Stimulated activated CD8-positive, alpha-beta memory T cell treated with anti-CD3 and anti-CD28 coated beads, Interleukin-12 subunit alpha, Interleukin-12 subunit beta, amount 100 ng/mL, for 24 hours (primary cell): Measurements from ENCODE around the gene AMFR.

Source experiments
- DNase-seq: peaks from one replicate; pipeline ENCODE4 v3.0.0-alpha.2; 2020; ENCODE audit errors: extremely low read depth

Gene AMFR

GRCh38 chr16:56330476-56330875, 94.9 kb downstream of the AMFR start:
- DNase-seq, result no peak

DNA sequence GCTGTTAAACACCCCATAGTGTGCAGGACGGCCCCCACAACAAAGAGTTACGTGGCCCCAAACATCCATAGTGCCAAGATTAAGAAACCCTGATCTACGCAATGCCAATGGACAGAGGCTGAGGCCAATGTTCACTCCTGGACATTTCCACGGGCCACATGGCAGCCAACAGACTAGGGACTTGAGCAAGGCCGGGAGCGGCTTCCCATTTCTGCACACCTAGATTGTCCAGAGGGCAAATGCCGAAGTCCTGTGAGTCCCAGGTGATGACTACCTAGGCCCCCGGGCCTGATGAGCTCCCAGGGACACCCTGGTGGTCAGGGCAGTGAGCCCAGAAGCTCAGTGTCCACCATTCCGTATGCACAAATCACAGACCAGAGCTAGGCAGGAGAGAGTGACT, 95.5 kb downstream of the AMFR start:
- no peak for DNase-seq

- no peak for DNase-seq
These were observed 96.9 kb downstream of the AMFR start for GRCh38 chr16:56328276-56329022.

- DNase-seq, result no peak
These were observed 97.5 kb downstream of the AMFR start for GRCh38 chr16:56327929-56328258.

GRCh38 chr16:56327071-56327928, 98.0 kb downstream of the AMFR start:
- DNase-seq, result no peak

- no peak for DNase-seq
These were observed 99.4 kb downstream of the AMFR start for GRCh38 chr16:56325956-56326355.

DNA sequence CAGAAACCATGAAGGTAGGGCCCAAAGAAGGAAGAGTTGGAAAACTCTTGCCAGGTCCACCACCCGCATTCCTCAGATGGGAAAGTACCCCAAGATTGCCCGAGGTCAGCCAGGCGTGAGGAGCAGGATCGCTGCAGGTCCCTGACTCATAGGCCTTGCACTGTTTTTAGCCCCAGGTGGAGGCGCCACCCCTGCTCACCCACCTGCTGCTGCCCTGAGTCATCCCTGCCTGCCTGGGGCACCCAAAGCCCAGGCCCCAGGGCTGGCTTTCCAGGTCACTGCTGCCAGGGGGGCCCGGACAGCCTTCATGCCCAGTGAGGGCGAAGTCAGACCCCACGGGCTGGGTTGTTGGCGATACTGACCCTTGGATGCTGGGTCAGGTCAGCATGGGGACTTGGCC, 100.9 kb downstream of the AMFR start:
- DNase-seq, result no peak

DNA sequence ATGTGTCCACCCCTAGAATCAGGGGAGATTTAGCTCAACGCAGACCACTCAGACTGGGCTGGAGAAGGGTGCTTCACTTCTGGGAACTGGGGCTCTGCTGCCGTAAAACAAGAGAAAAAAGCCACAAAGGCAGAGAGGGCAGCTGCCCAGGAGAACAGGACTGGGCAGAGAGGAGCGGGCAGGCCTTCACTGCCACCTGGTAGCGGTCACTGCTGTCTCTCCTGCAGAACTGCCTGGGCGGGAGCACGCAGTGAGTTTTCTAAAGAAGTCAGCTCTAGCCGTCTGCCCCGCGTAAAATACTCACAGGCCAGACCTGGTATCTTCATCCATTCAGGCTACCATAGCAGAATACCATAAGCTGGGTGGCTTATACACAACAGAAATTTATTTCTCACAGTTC, 103.8 kb downstream of the AMFR start:
- DNase-seq, result no peak

DNA sequence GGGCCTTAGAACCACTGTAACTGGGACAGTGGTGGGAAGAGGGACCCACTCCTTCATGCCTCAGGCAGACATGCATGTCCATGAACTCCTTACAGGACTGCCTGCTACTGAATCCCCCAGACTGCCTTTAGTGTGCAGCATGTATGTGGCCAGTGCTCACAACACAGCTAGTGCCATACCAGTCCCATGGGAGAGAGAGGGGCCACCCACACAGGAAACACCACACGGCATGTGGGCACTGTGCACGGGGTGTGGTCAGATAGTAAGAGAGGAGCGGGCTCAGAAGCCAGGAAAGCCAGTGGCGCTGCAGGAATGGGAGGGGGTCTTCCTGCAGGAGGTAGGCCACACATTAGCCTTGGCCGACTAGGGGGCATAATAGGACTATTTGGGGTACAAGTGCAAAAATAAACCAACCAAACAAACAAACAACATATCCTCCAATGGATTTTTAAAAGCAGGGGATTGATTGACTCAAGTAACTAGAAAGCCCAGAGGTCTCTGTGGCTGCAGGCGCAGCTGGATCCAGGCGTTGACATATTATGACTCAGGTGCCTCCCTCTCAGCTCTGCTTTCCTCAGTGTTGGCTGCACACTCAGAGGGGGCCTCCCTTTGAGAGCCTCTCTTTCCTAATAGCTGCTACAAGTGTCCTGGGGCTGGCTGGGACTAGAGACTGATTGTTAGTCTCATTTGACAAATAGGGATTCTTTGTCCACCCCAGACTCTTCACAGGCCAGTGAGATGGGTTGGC, 104.4 kb downstream of the AMFR start:
- no peak for DNase-seq

GRCh38 chr16:56320056-56320455, 105.3 kb downstream of the AMFR start:
- DNase-seq, result no peak

DNA sequence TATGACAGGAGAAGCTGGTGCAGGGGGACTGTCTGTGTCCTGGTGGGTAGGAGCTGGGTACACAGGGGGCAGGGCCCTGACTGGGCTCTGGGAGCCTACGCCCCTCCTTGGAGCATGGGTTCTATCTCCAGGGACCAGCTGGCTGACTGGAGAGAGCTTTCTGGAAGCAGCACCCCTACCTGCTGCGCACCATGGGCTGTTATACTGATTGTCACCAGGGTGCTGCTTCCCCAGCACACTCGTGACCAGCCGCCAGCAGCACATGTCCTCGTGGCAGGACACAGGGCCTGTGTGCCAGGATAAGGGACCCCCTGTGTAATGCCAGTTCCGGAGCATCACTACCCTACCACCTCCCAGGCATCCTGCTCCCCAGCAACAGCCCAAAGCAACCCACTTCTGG, 106.0 kb downstream of the AMFR start:
- no peak for DNase-seq

GRCh38 chr16:56318827-56319140, 106.6 kb downstream of the AMFR start:
- DNase-seq, result no peak

GRCh38 chr16:56317998-56318826, 107.1 kb downstream of the AMFR start:
- DNase-seq, result peak; percentile 41

DNA sequence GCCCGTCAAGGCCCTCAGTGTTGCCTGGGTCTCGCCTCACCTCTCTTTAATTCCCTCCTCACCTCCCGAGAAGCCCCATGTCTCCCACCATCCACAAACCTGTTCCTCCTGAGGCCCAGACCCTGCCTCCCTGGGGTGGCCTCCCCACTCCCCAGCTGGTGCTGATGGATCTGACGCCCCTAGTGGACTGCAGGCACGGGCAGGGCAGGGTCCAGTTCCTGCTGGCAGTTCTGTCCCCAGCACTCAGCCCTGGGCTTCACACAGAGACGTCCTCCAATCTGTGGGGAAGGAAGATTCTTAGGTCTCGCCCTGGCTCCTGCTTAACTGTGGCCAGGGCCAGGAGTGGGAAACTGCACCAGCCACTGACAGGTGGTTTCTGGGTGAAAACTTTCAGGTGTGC, 108.8 kb downstream of the AMFR start:
- no peak for DNase-seq

GRCh38 chr16:56315955-56316354, 109.4 kb downstream of the AMFR start:
- no peak for DNase-seq

DNA sequence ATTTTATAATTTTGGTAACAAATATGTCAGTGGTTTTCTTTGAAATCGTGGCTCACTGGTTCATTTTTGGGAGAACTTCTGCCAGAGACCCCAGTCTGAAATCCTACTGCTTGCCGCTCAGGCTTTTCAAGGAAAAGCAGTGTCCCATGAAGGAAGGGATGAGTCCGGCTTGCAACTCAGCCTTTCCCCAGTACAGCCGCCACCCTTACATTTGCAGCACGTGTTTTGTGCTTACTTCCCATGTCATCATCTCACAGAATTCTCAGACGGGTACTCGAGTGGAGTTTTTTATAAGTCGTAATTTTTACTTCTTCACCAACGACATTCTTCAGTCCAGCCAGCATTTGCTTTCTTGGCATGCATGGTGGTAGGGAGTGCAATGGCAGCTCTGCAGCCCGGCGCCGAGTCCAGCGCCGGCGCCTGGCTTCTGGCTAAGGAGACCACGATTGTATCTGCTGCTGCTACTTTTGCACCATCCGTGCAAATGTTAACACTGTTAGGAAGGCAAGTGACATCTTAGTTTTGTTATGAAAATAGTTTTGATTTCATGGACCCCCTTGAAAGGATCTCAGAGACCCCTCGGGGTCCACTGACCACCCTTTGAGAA, 111.0 kb downstream of the AMFR start:
- no peak for DNase-seq

- no peak for DNase-seq
These were observed 112.8 kb downstream of the AMFR start for GRCh38 chr16:56312556-56312955.

- no peak for DNase-seq
These were observed 113.4 kb downstream of the AMFR start for GRCh38 chr16:56312028-56312300.
